ENCODE data around the gene PLPP1.
A peak's percentile ranks its signal among the peaks of the same experiment; 100 is the strongest.

The PLPP1 gene

GRCh38 chr5:55437859-55438206 is 96.9 kb downstream of the PLPP1 start:
- Mint-ChIP-seq H3K9me3 (peaks cover 22% of the 10 kb centered on the region), H3K27ac (peak overlapping the region; percentile 65), H3K36me3 (ENCODE audit: low read depth) (peaks cover 56% of the 10 kb centered on the region), H3K4me1 (ENCODE audit: low read depth) (peaks cover 50% of the 10 kb centered on the region), H3K4me3 (no peak overlapping the region), H3K27me3 (no peaks in the 10 kb centered on the region)
- DNase-seq = no peak

- Mint-ChIP-seq H3K9me3 (peaks cover 25% of the 10 kb centered on the region), H3K27ac (peak overlapping the region; percentile 65)
Observed at GRCh38 chr5:55437452-55437851, 97.3 kb downstream of the PLPP1 start.

GRCh38 chr5:55432549-55432948 is 102.2 kb downstream of the PLPP1 start:
- DNase-seq = no peak
- Mint-ChIP-seq H3K36me3 (ENCODE audit: low read depth) (peaks cover 89% of the 10 kb centered on the region), H3K27ac (no peak overlapping the region), H3K9me3 (peaks cover 63% of the 10 kb centered on the region), H3K4me1 (ENCODE audit: low read depth) (peaks cover 3% of the 10 kb centered on the region), H3K27me3 (no peaks in the 10 kb centered on the region), H3K4me3 (no peak overlapping the region)

More at GRCh38 chr5:55437452-55437851, 97.3 kb downstream of the PLPP1 start:
- no peaks in the 10 kb centered on the region for H3K27me3 Mint-ChIP-seq
- H3K4me3 Mint-ChIP-seq = no peak overlapping the region
- peaks cover 60% of the 10 kb centered on the region for H3K36me3 Mint-ChIP-seq (ENCODE audit: low read depth)
- H3K4me1 Mint-ChIP-seq (ENCODE audit: low read depth) = peaks cover 48% of the 10 kb centered on the region
- no peak for DNase-seq

GRCh38 chr5:55429613-55430253 is 105.0 kb downstream of the PLPP1 start:
- Mint-ChIP-seq H3K4me1 (ENCODE audit: low read depth) (peaks cover 9% of the 10 kb centered on the region), H3K4me3 (no peak overlapping the region), H3K36me3 (ENCODE audit: low read depth) (peaks cover 93% of the 10 kb centered on the region), H3K27ac (no peak overlapping the region), H3K9me3 (peaks cover 51% of the 10 kb centered on the region), H3K27me3 (no peaks in the 10 kb centered on the region)
- no peak for DNase-seq

- H3K9me3 Mint-ChIP-seq = peaks cover 46% of the 10 kb centered on the region
- H3K27me3 Mint-ChIP-seq = no peaks in the 10 kb centered on the region
- peaks cover 9% of the 10 kb centered on the region for H3K4me1 Mint-ChIP-seq (ENCODE audit: low read depth)
- DNase-seq = no peak
- peaks cover 93% of the 10 kb centered on the region for H3K36me3 Mint-ChIP-seq (ENCODE audit: low read depth)
- no peak overlapping the region for H3K4me3 Mint-ChIP-seq
- no peak overlapping the region for H3K27ac Mint-ChIP-seq
Observed at GRCh38 chr5:55429221-55429612, 105.5 kb downstream of the PLPP1 start.

GRCh38 chr5:55427157-55427556 is 107.6 kb downstream of the PLPP1 start:
- Mint-ChIP-seq H3K4me3 (no peak overlapping the region), H3K36me3 (ENCODE audit: low read depth) (peaks cover 98% of the 10 kb centered on the region), H3K9me3 (peaks cover 35% of the 10 kb centered on the region), H3K27ac (no peak overlapping the region), H3K27me3 (no peaks in the 10 kb centered on the region), H3K4me1 (ENCODE audit: low read depth) (peaks cover 22% of the 10 kb centered on the region)
- no peak for DNase-seq

- no peak overlapping the region for H3K4me3 Mint-ChIP-seq
- H3K36me3 Mint-ChIP-seq (ENCODE audit: low read depth) = peaks cover 97% of the 10 kb centered on the region
- no peaks in the 10 kb centered on the region for H3K27me3 Mint-ChIP-seq
- DNase-seq = no peak
- no peak overlapping the region for H3K27ac Mint-ChIP-seq
- peaks cover 32% of the 10 kb centered on the region for H3K9me3 Mint-ChIP-seq
- H3K4me1 Mint-ChIP-seq (ENCODE audit: low read depth) = peaks cover 27% of the 10 kb centered on the region
Observed at GRCh38 chr5:55426455-55426854, 108.3 kb downstream of the PLPP1 start.

GRCh38 chr5:55421074-55421529 is 113.7 kb downstream of the PLPP1 start:
- Mint-ChIP-seq H3K4me1 (ENCODE audit: low read depth) (peaks cover 51% of the 10 kb centered on the region), H3K27ac (peak overlapping the region; percentile 88), H3K9me3 (no peaks in the 10 kb centered on the region), H3K4me3 (peak overlapping the region; percentile 13), H3K27me3 (no peaks in the 10 kb centered on the region), H3K36me3 (ENCODE audit: low read depth) (peaks cover 86% of the 10 kb centered on the region)
- no peak for DNase-seq

- no peaks in the 10 kb centered on the region for H3K27me3 Mint-ChIP-seq
- peaks cover 83% of the 10 kb centered on the region for H3K36me3 Mint-ChIP-seq (ENCODE audit: low read depth)
- no peaks in the 10 kb centered on the region for H3K9me3 Mint-ChIP-seq
- no peak overlapping the region for H3K27ac Mint-ChIP-seq
- H3K4me3 Mint-ChIP-seq = no peak overlapping the region
- DNase-seq = no peak
- H3K4me1 Mint-ChIP-seq (ENCODE audit: low read depth) = peaks cover 59% of the 10 kb centered on the region
Observed at GRCh38 chr5:55418994-55419968, 115.5 kb downstream of the PLPP1 start.

GRCh38 chr5:55416306-55416705 is 118.5 kb downstream of the PLPP1 start:
- H3K27me3 Mint-ChIP-seq = no peaks in the 10 kb centered on the region
- no peak overlapping the region for H3K4me3 Mint-ChIP-seq
- H3K36me3 Mint-ChIP-seq (ENCODE audit: low read depth) = peaks cover 82% of the 10 kb centered on the region
- no peak for DNase-seq
- H3K9me3 Mint-ChIP-seq = no peaks in the 10 kb centered on the region
- no peak overlapping the region for H3K27ac Mint-ChIP-seq
- peaks cover 50% of the 10 kb centered on the region for H3K4me1 Mint-ChIP-seq (ENCODE audit: low read depth)

- Mint-ChIP-seq H3K27me3 (no peaks in the 10 kb centered on the region), H3K27ac (peak overlapping the region; percentile 67), H3K4me1 (ENCODE audit: low read depth) (peaks cover 43% of the 10 kb centered on the region), H3K4me3 (no peak overlapping the region), H3K36me3 (ENCODE audit: low read depth) (peaks cover 82% of the 10 kb centered on the region), H3K9me3 (no peaks in the 10 kb centered on the region)
- DNase-seq = no peak
Observed at GRCh38 chr5:55415071-55415470, 119.7 kb downstream of the PLPP1 start.

- H3K36me3 Mint-ChIP-seq (ENCODE audit: low read depth) = peaks cover 75% of the 10 kb centered on the region
- peaks cover 30% of the 10 kb centered on the region for H3K4me1 Mint-ChIP-seq (ENCODE audit: low read depth)
- H3K27me3 Mint-ChIP-seq = no peaks in the 10 kb centered on the region
Observed at GRCh38 chr5:55413644-55414043, 121.1 kb downstream of the PLPP1 start.

GRCh38 chr5:55411876-55412275 is 122.9 kb downstream of the PLPP1 start:
- Mint-ChIP-seq H3K4me3 (no peak overlapping the region), H3K4me1 (ENCODE audit: low read depth) (peaks cover 26% of the 10 kb centered on the region), H3K9me3 (no peaks in the 10 kb centered on the region), H3K27me3 (no peaks in the 10 kb centered on the region), H3K36me3 (ENCODE audit: low read depth) (peaks cover 75% of the 10 kb centered on the region), H3K27ac (no peak overlapping the region)
- DNase-seq = no peak

More at GRCh38 chr5:55413644-55414043, 121.1 kb downstream of the PLPP1 start:
- DNase-seq = no peak
- no peak overlapping the region for H3K4me3 Mint-ChIP-seq
- H3K9me3 Mint-ChIP-seq = no peaks in the 10 kb centered on the region
- H3K27ac Mint-ChIP-seq = no peak overlapping the region

GRCh38 chr5:55410845-55411244 is 123.9 kb downstream of the PLPP1 start:
- no peak overlapping the region for H3K4me3 Mint-ChIP-seq
- H3K4me1 Mint-ChIP-seq (ENCODE audit: low read depth) = peaks cover 23% of the 10 kb centered on the region
- DNase-seq = no peak
- peaks cover 78% of the 10 kb centered on the region for H3K36me3 Mint-ChIP-seq (ENCODE audit: low read depth)
- H3K9me3 Mint-ChIP-seq = no peaks in the 10 kb centered on the region
- H3K27me3 Mint-ChIP-seq = no peaks in the 10 kb centered on the region
- peak overlapping the region; percentile 47 for H3K27ac Mint-ChIP-seq

GRCh38 chr5:55409775-55410174 is 125.0 kb downstream of the PLPP1 start:
- Mint-ChIP-seq H3K27ac (no peak overlapping the region), H3K36me3 (ENCODE audit: low read depth) (peaks cover 77% of the 10 kb centered on the region), H3K9me3 (no peaks in the 10 kb centered on the region), H3K4me3 (no peak overlapping the region), H3K27me3 (no peaks in the 10 kb centered on the region), H3K4me1 (ENCODE audit: low read depth) (peaks cover 16% of the 10 kb centered on the region)
- no peak for DNase-seq
